RKO (cell line): ENCODE results near the gene ITPR2.
A peak's percentile ranks its signal among the peaks of the same experiment; 100 is the strongest.
"Not testable (repeated sequence)": the region's sequence is repeated elsewhere in the genome, so short reads cannot be mapped to it uniquely, and the experiment has no call there.

Source experiments
- DNase-seq: peaks from one replicate; pipeline ENCODE4 v3.0.0-alpha.2; 2016; ENCODE audit warnings: low spot score

ITPR2 gene

GRCh38 chr12:26848156-26848825 is 15.3 kb upstream of the ITPR2 start:
- DNase-seq = no peak

- DNase-seq = no peak
These were observed 14.4 kb upstream of the ITPR2 start for GRCh38 chr12:26847431-26847830.

GRCh38 chr12:26846416-26846815 is 13.4 kb upstream of the ITPR2 start:
- DNase-seq = no peak

- DNase-seq = no peak
These were observed 13.0 kb upstream of the ITPR2 start for GRCh38 chr12:26845984-26846383.

GRCh38 chr12:26845057-26845666 is 12.2 kb upstream of the ITPR2 start:
- DNase-seq = peak; percentile 69

- no peak for DNase-seq
These were observed 10.3 kb upstream of the ITPR2 start for GRCh38 chr12:26843311-26843710.

- no peak for DNase-seq
These were observed 8.1 kb upstream of the ITPR2 start for GRCh38 chr12:26841085-26841484.

- DNase-seq = no peak
These were observed 6.5 kb upstream of the ITPR2 start for GRCh38 chr12:26839512-26839911.

GRCh38 chr12:26838888-26839416 is 6.0 kb upstream of the ITPR2 start:
- no peak for DNase-seq

- no peak for DNase-seq
These were observed 3.2 kb upstream of the ITPR2 start for GRCh38 chr12:26836201-26836600.

- DNase-seq = not testable (repeated sequence)
These were observed 1.6 kb upstream of the ITPR2 start for GRCh38 chr12:26834503-26835060.

- DNase-seq = peak; percentile 39
These were observed 923 bp upstream of the ITPR2 start for GRCh38 chr12:26833743-26834490.

- peak; percentile 93 for DNase-seq
These were observed 808 bp downstream of the ITPR2 start for GRCh38 chr12:26831951-26832821.

GRCh38 chr12:26830783-26831551 is 2.0 kb downstream of the ITPR2 start:
- peak; percentile 30 for DNase-seq

- no peak for DNase-seq
These were observed 2.6 kb downstream of the ITPR2 start for GRCh38 chr12:26830363-26830762.

GRCh38 chr12:26828280-26829073 is 4.5 kb downstream of the ITPR2 start:
- DNase-seq = no peak

GRCh38 chr12:26826437-26826836 is 6.6 kb downstream of the ITPR2 start:
- DNase-seq = no peak

- DNase-seq = no peak
These were observed 7.5 kb downstream of the ITPR2 start for GRCh38 chr12:26825459-26826016.

GRCh38 chr12:26823390-26823789 is 9.6 kb downstream of the ITPR2 start:
- DNase-seq = no peak

GRCh38 chr12:26822026-26822425 is 11.0 kb downstream of the ITPR2 start:
- DNase-seq = no peak
